RPMI7951 (cell line): ENCODE data around the gene TNNC1. TPM values are rescaled to one million over a fixed set of nuclear protein-coding genes. Genes with fewer than 3 reads are reported as not detected.

Experiments
- DNase-seq: peaks from one replicate; pipeline ENCODE4 v3.0.0-alpha.2; 2012; ENCODE audit warnings: low read depth
- total RNA-seq: library from RNA; depleted of rRNA; stranded (reverse); fragments of >200 nt; shearing (Covaris generic); gene quantifications from 2 replicates; pipeline ENCODE4 v1.2.3, GENCODE V29; 2014

TNNC1 gene
- total RNA-seq, 1 experiment from 2014 or later = not detected

DNA sequence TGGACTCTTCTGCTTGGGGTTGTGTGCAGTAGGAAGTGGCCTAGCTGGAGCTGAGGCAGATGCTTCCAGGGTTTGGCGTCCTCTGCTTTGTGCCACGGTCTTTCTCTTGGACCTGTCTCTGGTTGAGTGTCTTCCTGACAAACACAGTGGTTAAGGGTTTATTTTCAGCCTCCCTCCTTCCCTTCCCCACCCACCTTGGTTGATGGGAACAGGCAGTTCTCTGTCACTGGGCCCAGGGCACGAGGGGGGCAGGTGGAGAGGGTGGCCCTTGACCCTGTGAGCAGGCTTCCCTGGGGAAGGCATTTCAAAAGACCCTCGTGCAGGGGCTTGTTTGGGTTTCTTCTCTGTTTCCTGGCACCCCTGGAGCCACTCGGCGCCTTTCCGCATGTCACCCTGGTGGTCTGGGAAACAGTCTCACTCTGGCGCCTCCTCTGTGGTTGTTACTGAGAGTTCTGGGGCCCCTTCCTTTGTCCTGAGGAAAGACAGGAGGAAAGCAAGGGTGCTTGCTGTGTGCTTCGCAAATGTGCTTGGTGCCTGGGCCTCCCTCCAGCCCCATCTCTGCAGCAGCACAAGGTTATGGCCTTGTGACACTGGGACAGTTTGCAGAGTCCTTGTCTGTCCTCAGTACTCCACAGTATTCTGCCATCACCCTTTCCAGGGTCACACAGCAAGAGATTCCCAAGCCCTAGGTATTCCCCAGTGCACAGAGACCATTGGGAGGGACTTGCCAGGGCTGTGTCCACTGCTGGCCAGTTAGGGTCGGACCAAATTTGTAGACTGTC lies 31.0 kb upstream of the TNNC1 start:
- DNase-seq = no peak

DNA sequence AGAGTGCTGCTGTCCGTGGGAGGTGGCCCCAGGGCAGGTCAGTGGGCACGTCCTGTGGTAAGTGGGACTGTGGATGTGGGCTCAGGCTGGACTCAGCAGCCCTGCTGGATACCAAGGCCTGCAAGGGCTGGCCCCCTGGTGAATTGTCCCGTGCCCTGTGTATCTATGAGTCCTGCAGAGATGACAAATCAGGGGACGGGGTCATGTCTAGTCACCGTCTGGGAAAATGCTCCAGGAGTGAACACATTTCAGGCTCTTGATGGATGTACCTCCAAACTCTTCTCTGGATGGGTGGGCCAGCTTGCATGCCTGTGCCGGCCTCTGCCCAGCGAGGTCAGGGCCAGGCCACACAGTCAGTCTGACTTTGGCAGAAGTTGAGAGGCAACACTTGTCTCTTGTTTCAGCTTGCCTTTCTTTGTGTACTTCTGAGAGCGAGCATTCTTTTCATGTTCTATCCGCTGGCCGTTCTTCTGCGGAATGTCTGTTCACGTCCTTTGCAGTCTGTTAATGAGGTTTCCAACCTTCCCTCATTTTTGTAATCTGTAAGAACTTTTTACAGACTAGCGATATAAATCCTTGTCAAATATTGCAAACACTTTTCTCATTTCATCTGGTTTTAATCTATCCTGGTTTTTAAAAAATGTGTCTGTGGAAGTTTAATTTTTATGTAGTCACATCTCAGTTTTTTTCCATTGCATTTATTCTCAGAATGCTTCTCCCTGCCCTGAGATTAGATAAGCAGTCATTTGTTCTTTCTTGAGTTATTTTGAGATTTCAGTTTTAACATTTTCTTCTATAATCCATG lies 29.9 kb upstream of the TNNC1 start:
- peak; percentile 20 for DNase-seq

DNA sequence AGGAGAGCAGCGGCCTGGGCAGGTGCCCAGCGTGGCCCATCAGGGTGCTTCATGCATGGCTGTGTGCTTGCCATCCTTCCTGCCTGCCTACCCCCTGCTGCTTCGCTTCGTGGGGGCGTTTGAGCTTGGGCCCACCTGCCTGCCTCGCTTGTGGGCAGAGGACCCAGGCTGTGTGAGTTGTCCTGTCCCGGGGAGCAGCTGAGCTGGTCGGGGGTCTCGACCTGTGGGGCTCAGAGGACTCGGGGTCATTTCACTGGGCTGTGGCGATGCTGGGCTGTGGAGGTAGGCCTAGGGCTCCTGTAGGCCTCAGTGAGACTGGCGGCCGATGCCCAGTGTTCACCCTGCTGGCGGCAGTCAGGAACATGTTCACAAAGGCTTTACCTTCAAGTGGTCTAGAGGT lies 29.2 kb upstream of the TNNC1 start:
- DNase-seq = no peak

DNA sequence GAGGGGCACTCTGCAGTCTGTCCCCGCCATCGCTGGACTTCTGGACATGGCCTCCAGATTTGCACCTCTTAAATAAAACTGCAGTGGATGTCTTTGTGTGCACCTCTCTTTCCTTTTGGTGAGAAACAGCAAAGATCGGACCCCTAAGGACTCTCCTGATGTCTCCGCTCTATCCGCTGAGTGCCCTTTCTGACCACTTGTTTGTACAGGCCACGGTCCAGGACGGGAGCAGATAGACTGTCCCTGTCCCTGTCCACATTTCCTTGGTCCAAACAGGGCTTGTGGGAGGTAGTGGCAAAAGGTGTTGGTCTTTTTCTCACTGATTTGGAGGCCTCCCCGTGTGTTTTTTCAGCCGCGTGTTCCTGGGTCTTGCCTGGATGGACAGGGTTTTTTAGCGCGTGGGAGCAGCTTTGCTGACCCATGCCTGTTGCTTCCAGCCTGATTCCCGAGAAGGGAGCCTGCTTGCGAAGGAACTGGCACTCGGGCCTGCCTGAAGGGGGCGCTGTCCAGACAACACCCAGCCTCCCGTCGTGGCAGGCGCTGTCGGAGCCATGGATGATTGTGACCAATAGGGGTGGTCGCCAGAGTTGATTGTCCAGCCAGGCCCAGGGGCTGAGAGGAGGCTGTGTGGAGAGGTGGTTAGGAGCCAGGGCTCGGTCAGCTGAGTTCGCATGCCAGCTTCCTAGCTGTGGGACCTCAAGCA lies 28.1 kb upstream of the TNNC1 start:
- no peak for DNase-seq

DNA sequence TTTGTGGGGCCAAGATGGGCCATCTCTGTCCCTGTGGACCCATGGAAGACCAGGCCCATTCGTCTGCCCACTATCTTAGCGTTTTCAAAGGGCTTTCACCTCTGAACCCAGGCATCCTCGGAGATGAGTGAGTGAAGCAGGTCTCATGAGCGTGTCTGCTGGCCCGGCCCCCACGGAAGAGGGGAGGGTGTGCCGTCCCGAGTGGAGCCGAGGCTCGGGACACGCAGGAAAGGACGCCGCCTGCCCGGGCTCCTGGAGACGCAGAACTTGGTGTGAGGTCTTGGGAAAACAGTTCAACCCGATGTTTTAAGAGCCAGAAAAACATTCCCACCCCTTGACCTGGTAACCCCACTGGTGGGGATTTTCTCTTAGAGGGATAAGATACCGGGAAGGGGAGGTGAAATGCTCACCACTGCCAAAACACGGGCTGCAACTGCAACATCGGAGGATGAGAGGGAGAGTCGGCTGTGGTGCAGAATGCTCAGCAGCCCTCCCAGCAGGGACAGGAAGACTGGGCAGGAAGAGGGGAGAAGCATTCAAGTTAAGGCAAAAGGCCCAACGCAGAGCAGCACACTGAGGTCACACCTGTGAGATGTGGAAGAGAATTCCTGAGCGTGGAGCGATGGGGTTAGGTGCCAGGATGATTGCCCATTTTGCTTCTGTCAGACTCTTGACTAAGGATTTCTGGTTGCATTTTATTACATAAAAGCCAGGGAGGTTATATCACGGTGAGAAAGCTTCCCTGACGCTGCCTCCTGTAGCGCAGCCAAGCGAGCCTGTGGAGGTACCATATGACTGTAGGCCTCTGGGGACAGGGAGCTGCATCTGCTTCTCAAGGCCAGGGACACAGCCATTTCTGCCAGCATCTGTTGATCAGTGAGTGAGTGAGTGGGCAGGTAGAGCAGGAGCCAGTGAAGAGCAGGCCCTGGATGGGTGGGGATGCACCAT lies 27.2 kb upstream of the TNNC1 start:
- no peak for DNase-seq

DNA sequence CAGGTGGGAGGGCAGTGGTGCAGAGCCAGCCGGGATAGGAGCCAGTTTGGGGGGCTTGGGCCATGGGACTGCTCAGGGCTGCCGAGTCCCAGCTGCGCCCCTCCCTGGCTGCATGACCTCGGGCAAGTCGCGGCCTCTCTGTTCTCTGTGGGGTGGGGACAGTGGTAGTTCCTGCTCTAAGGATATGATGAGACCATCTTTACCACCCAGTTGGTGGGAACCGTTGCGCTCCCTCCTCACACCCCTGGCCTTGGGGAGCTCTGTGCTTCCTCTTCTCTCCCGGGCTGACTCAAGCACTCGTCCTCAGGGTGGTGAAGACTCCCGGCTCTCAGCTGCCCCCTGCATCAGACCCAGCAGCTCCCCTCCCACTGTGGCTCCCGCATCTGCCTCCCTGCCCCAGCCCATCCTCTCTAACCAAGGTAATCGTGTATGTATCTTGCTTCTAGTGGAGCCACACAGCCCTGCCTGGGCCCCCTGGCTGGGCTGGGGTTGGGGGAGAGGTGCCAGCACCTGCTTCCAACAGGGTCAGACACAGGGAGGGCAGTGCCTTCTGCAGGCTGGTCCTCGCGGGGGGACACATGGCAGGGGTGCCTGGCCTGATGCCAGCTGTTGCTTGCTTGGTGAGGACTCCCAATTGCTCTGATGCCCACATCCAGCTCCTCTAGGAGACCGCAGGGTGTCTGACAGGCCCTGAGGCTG lies 26.2 kb upstream of the TNNC1 start:
- DNase-seq = no peak

DNA sequence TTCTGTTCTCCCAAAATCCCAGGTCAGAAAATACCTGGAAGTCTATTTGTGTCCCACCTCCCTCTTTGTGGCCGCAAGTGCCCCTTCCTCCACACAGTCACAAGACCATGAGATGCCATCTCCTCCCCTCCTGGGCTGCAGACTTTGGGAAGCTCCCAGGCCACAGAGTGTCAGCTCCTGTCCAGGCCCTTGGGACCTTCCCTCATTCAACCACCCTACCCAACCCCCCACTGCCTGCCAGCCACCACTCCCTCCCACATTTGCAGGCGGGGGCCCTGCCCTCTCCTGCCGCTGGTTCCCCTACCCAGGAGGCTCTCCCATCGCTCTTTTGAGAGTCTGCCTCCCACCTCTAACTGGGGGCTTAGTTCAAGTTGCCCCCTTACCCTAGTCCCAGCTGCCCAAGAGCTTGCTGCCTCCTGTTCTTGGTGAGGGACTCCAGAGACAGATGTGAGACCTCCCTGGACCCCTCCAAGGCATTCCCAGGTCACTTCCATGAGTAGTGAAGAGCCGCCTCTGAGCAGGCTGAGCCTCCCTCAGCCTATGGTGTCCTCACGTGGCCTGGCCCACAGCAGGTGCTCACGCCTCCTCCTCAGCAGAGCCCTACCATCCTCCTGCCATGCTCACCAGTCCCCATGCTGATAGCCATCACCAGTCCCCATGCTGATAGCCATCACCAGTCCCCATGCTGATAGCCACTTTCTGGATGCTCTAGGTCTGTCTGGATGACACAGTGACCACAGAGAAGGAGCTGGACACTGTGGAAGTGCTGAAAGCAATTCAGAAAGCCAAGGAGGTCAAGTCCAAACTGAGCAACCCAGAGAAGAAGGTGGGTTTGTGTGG lies 25.4 kb upstream of the TNNC1 start:
- no peak for DNase-seq

DNA sequence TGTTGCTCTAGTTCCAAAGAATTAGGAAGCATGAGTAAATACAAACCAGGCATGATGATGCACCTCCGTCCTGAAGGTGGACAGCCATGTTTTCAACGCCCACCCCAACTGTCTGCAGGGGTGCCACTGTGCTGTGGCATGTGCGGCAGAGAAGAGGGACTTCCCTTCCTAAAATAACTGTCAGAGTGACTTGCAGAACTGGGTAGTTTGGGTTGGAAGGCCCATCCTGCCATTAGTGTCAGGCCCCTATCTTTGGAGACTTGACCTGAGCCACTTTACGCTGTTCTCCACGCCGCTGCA lies 23.9 kb upstream of the TNNC1 start:
- no peak for DNase-seq

DNA sequence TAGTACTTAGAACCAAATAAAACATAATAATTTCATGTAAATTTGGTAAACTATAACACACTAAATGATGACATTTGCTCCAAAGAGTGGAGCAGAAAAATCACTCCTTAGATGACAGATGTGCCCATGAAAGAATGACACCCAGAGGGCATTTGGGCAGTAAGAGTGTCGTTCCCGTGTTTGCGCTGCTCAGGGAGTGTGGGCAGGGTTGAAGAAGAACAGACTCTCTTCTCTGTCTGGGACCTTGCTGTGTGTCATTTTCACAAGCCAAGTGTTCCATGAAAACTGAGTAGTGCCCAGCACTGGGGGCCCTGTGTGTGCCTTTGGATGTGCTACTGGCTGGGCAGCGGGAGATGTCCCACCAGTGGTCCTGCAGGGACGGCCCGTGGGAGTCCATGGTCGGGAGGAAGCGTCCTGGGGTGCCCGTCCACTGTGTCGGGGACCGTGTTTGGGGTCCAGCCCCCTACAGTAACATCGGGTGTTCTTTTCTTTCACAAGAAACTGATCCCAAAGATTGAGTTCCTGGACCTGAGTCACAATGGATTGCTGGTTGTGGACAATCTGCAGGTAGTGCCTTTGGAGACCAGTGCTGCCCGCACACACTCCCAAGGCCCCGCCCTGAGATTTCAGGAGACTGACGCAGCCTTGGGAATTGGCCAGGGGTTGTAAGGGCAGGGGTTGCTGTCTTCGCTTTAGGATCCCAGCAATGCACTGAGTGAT lies 23.4 kb upstream of the TNNC1 start:
- DNase-seq = no peak

DNA sequence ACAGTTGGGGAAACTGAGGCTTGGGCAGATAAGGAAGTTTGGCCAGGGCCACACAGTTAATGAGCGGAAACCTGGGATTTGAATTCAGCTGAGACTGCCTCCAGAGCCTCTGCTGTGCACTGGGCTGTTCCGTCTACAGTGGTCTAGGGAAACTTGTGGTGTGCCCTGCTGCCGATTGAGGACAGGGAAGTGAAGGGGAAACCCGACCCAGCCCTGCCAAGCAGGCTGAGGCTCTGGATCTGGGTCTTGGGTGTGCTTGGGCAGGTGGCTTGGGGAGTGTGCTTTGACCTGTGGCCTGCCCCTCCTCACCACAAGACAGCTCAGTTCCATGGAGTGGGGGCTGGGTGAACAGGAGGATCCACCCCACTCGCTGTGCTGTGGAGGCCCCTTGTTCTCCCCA lies 19.2 kb upstream of the TNNC1 start:
- no peak for DNase-seq

DNA sequence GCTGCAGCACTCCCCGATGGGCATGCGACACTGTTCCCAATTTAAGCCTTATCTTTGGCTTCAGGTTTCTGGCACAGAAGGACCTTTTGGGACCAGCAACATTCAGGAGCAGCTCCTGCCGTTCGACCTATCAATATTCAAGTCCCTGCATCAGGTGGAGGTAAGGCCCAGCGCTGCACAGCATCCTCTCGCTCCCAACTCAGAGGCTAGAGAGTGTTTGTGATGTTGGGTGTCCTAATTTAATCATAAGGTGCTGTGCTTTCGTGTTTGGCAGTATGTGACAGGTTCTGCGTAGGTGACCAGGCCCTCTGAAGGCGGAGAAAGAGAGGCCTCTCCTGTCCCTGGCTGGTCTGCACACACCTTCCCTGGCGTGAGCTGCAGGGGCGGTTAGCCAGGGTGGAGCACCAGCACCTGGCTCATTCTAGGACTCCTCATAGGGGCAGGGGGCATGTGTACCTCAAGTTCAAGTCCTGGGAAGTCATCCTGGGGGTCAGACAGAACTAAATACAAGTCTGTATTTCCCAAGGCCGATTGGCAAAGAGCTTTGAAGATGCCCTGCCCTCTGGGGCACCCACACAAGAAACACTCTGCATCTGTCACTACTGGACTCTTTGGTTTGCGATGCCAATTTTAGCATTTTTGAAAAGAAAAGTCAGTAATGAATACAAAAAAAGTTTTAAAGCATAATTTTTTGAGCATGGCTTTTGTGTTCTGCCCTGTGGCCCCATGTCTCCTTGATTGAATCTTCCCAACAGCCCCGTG lies 18.6 kb upstream of the TNNC1 start:
- DNase-seq = no peak

DNA sequence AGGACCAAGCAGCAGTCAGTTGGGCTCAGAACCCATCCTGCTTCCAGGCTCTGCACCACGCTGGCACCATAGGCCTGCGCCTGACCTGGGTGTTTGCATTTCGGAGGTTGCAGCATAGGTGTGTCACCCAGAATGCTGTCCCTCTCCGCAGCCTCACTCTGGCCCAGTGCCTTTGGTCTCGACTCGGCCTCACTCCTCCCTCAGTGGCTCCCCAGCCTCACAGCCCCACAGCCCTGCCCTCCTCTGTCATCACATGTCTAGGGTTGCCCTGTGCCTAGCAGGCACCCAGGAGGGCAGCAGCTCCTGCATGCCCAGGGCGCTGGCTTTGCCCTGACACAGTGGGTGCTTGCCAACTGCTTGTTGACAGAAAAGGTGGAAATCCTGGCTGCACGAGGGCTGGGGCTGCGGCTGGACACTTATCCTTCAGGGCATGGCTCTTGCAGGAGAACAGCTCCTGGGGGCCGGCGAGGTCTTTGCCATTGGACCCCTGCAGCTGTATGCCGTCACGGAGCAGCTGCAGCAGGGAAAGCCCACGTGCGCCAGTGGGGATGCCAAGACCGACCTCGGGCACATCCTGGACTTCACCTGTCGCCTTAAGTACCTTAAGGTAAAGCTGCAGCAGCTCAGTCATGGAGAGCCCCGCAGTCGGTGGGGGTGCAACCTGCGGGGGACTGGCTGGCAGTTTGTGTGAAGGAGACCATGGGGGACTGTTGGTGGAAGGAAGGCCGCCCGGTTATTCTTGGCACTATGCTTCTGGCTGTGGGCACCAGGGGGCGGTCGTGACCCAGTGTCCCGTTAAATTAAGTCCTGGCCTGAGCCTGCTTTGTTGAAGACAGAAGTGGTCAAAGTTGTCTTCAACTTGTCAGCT lies 17.8 kb upstream of the TNNC1 start:
- peak; percentile 57 for DNase-seq

DNA sequence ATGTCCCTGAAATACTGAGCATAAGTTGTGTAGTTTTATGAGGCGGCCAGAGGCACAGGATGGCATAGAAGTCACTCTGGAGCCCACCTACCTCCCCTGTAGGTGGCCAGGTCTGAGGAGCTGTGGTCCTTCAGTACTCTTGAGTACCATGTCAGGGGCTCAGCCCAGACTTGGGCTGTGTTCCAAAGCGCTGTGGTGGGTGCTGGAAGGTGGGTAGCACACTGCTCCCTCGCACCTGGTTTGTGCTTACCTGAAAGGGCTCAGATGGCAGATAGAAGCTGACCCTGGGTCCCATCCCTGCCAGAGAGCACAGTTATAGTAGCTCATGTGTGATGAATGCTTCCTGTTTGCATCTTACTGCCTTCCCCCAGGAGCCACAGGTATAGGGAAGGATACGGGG lies 17.1 kb upstream of the TNNC1 start:
- no peak for DNase-seq

DNA sequence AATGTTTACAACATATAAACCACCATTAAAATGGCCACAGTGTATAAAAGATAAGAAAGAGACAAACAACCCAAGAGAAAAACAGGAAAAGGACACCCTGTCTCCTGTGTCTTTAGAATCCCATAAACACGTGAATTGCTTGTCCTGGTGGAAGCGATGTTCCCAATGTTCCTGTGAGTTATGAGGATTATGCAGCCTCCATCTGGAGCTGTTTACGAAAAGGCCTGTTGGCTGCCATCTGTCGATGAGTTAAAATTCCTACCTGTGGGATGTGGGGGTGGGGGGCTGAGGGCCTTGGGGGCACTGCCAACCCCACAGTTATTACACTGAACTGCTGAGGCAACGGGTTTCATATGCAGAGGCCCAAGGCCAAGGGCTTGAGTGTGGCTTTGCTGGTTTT lies 15.2 kb upstream of the TNNC1 start:
- no peak for DNase-seq

DNA sequence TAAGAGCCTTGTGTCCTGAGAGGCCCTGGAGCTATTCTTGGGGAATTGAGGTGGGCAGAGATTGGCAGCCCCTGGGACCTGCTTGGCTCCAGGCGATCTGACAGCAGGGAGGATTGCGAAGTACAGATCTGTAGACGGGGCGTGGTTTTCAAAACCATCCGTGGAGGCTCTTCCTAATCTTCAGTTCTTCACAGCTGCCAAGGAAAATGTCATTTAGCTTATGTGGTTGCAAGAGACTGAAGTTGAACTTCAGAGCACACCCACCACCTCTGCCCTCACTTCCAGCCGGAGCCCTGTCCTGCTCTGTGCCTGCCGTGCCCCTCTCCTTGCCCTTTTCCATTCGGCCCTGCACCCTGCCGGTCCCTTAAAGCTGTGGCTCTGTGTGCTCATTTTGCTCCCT lies 14.5 kb upstream of the TNNC1 start:
- no peak for DNase-seq

DNA sequence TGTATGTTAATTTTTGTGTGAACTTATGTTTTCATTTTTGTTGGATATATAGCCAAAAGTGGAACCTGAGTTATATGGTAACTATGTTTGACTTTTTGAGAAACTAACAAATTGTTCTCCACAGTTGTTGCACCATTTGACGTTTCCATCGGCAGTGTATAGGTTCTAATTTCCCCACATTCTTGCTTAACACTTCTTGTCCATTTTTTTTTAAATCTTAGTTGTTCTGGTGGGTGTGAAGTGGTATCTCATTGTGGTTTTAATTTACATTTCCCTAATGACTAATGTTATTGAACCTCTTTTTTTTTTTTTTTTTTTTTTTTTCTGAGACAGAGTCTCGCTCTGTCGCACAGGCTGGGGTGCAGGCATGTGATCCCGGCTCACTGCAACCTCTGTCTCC lies 9.6 kb upstream of the TNNC1 start:
- DNase-seq = no peak

DNA sequence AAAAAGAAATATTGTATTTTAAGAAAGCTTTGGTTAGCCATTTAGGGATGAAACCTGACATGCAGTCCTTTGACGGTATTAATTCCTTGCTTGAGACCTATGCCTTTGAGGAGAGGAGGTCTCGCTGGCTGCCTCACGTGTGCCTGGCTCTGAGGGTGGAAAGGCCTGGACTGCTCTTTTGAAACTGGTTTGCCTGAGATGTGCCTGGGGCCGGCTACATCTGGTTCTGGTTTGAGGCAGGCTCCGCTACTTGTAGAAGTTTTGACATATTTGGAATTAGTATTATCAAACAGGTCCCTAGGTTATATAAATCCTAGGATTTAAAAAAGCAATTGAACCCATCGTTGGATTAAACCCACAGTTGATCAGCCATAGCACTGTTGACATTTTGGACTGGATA lies 8.0 kb upstream of the TNNC1 start:
- DNase-seq = no peak
